ENCODE results near the gene AIFM3. TPM values are rescaled to one million over a fixed set of nuclear protein-coding genes. Genes with fewer than 3 reads are reported as not detected.

AIFM3 gene
- total and polyA plus RNA-seq, 2 donors (not counting 3 experiments of a cell fraction or from before 2014, with no cell fraction given): 0.15 TPM; not detected in 1

- intact Hi-C loops (cut with micrococcal nuclease): no loop called here
- FAIRE-seq: no peak
- no peak overlapping the region for H2AFZ ChIP-seq (ENCODE audit: low read depth, low read length)
Measured at GRCh38 chr22:21025763-21026755, 59.0 kb downstream of the AIFM3 start.

More at GRCh38 chr22:21025763-21026755, 59.0 kb downstream of the AIFM3 start:
- no peaks in the 10 kb centered on the region for H3K9me3 ChIP-seq (replicated peaks; ENCODE audit: control insufficient read depth, insufficient read depth, low read length)
- H3K36me3 ChIP-seq (ENCODE audit: control insufficient read depth in 2 of 2, extremely low read depth in 1 of 2, insufficient read depth in 2 of 2, low read length in 2 of 2): no peaks in the 10 kb centered on the region
- H3K9ac ChIP-seq (replicated peaks; ENCODE audit: extremely low read depth, insufficient read depth, low read length): no peak overlapping the region
- no peak overlapping the region for H3K4me2 ChIP-seq (ENCODE audit: insufficient read depth, low read length)
- H4K20me1 ChIP-seq (replicated peaks; ENCODE audit: control insufficient read depth, extremely low read depth, insufficient read depth, low read length): no peaks in the 10 kb centered on the region
- no peak overlapping the region for H3K4me3 ChIP-seq (replicated peaks in 1 of 3; ENCODE audit: insufficient read depth in 1 of 3, low read depth in 1 of 3, low read length in 3 of 3)
- ChIA-PET CTCF (no interaction called here), POLR2A (no interaction called here)
- H3K79me2 ChIP-seq (ENCODE audit: control insufficient read depth, insufficient read depth, low read length): no peaks in the 10 kb centered on the region
- peaks cover 0 to 2% of the 10 kb centered on the region in 2 experiments for H3K27me3 ChIP-seq (ENCODE audit: control insufficient read depth in 2 of 2, insufficient read depth in 2 of 2, low read length in 2 of 2)
- H3K27ac ChIP-seq (ENCODE audit: insufficient read depth, low read depth, low read length): no peak overlapping the region
- no peak for TF ChIP-seq POLR2AphosphoS5 (IDR thresholded peaks at IDR 0.05; ENCODE audit: insufficient read depth, low read depth, low read length)
- no peak for TF ChIP-seq CTCF (IDR thresholded peaks at IDR 0.05; ENCODE audit: extremely low read depth in 1 of 2, insufficient read depth in 1 of 2, low read depth in 1 of 2, low read length in 2 of 2)
- H3K4me1 ChIP-seq (ENCODE audit: control insufficient read depth, extremely low read depth, insufficient read depth, low read length): no peaks in the 10 kb centered on the region
- BruUV-seq (replicated peaks): no TSS peak
- H3K9me1 ChIP-seq (replicated peaks; ENCODE audit: control insufficient read depth, extremely low read depth, insufficient read depth, low read length): no peaks in the 10 kb centered on the region
- DNase-seq (ENCODE audit: low read depth, low spot score): no peak
- dilution Hi-C loops (cut with MboI; ENCODE audit: extremely low pct_ligation_motif_present, low sequenced_read_pairs): no loop called here

Measured in endothelial cell of umbilical vein (primary cell).